Body of pancreas (tissue), 4 donors: ENCODE results near the gene SIRPG. TPM values are rescaled to one million over a fixed set of nuclear protein-coding genes. Genes with fewer than 3 reads are reported as not detected.

Experiments
- ATAC-seq: fragments of 150-250 bp; one replicate; pipeline ENCODE4 v1.9.1; 2016
- DNase-seq, 4 donors: peaks; one replicate each; pipeline ENCODE4 v3.0.0-alpha.2; 2019
- H3K27ac ChIP-seq, 4 donors: fragments of 200-600 bp; sonication (generic); 1 replicate in 3 of 4; 2 replicates in 1 of 4; pipeline versions ENCODE4 v1.5.1 to v1.6.1; 2016 to 2019; ENCODE audit warnings: mild to moderate bottlenecking in 1 of 4, mixed read lengths in 1 of 4, moderate library complexity in 1 of 4
- H3K27me3 ChIP-seq, 2 donors: fragments of 200-600 bp; sonication (generic); one replicate each; pipeline ENCODE4 v1.6.0; 2016; ENCODE audit warnings: mild to moderate bottlenecking in 1 of 2
- H3K36me3 ChIP-seq, 2 donors: fragments of 200-600 bp; sonication (generic); replicated peaks in 1 of 2; 2 replicates each; pipeline ENCODE4 v1.5.1; 2016; ENCODE audit warnings: low read depth in 2 of 2; ENCODE audit not compliant: insufficient read depth in 1 of 2
- H3K4me1 ChIP-seq: fragments of 200-600 bp; sonication (generic); one replicate; pipeline ENCODE4 v1.6.0; 2016
- H3K4me3 ChIP-seq, 2 donors: fragments of 200-600 bp; sonication (generic); 1 replicate in 1 of 2; 2 replicates in 1 of 2; pipeline ENCODE4 v1.5.1; 2016 to 2019
- H3K9me3 ChIP-seq, 3 donors: fragments of 200-600 bp; sonication (generic); 1 replicate in 2 of 3; 2 replicates in 1 of 3; pipeline ENCODE4 v1.5.1; 2016
- POLR2A ChIP-seq, 3 donors: fragments of 450-650 bp; IDR thresholded peaks; one replicate each; pipeline ENCODE4 v1.6.1; 2016; ENCODE audit warnings: antibody characterized with exemption in 3 of 3, mild to moderate bottlenecking in 2 of 3
- WGBS, 2 donors: methylation state at CpG; one replicate each; pipeline ENCODE4 v1.1.5; 2017; 5-methylcytosine and 5-hydroxymethylcytosine counted together
- intact Hi-C: fragments of 100-400 bp; cut with DNase I; formaldehyde crosslinking; loops from one replicate; pipeline ENCODE4 v1.15.1; 2023
- total RNA-seq, 2 donors: library from RNA; depleted of rRNA; stranded (reverse); fragments of >200 nt; gene quantifications; one replicate each; pipeline ENCODE4 v1.1.0, GENCODE V29; 2016
- TF ChIP-seq, protein P1 (sequence below), 7 experiments: fragments of 450-650 bp in 4 of 7; fragments of 200-600 bp in 3 of 7; sonication (generic) in 3 of 7; IDR thresholded peaks; one replicate each; pipeline ENCODE4 v1.5.1; 2016 to 2019; ENCODE audit warnings: antibody characterized with exemption in 7 of 7

SIRPG gene
- total RNA-seq, 2 donors from 2014 or later, result not detected

DNA sequence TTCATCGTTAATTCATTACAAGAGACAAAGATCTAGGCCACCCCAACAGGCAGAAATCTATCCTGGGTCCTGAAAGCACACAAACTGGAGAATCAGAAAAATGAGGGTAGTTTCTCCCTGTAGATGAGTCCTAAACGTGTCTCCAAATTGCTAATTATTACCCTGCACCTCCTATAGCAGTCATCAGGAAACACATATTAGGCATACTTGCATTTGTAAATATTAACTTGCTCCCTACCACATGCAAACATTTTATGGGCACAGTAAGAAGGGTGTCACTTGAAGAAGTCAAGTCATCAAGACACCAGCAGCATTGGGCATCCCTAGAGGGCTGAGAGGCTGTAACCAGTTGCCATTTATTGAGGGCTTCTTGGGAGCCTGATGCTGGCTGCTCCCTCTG is 19.8 kb downstream of the SIRPG start:
- no peaks in the 10 kb centered on the region for H3K27me3 ChIP-seq
- no peaks in the 10 kb centered on the region for H3K4me1 ChIP-seq
- no peaks in the 10 kb centered on the region for H3K36me3 ChIP-seq
- WGBS, 2 donors, result 28 to 31% methylated on average over 2 of the region's 2 CpGs
- no peak overlapping the region for H3K27ac ChIP-seq
- DNase-seq (no peak), ATAC-seq (no peak)
- intact Hi-C loops, result no loop called here
- TF ChIP-seq POLR2A (IDR thresholded peaks at IDR 0.05), result no peak
- TF ChIP-seq, protein P1, sequence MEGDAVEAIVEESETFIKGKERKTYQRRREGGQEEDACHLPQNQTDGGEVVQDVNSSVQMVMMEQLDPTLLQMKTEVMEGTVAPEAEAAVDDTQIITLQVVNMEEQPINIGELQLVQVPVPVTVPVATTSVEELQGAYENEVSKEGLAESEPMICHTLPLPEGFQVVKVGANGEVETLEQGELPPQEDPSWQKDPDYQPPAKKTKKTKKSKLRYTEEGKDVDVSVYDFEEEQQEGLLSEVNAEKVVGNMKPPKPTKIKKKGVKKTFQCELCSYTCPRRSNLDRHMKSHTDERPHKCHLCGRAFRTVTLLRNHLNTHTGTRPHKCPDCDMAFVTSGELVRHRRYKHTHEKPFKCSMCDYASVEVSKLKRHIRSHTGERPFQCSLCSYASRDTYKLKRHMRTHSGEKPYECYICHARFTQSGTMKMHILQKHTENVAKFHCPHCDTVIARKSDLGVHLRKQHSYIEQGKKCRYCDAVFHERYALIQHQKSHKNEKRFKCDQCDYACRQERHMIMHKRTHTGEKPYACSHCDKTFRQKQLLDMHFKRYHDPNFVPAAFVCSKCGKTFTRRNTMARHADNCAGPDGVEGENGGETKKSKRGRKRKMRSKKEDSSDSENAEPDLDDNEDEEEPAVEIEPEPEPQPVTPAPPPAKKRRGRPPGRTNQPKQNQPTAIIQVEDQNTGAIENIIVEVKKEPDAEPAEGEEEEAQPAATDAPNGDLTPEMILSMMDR (IDR thresholded peaks at IDR 0.05), result no peak
- no peaks in the 10 kb centered on the region for H3K9me3 ChIP-seq
- H3K4me3 ChIP-seq, result no peak overlapping the region

DNA sequence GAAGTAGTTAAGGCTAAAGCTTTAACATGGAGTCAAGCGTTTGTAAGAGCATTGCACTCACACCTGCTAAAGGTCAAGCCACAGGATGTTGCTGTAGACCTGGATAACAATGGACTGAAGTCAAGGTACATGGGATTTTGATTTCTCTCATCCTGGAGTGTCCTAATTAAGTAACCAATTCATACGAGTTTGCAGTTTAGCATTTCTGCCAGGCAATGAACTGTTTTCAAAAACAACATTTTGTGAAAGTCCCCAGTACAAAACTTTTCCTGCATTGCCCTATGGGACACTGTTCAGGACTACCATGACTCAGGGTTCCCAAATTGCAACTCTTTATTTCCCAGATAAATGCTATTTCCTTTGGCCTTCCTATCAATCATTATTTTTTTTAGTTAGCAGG is 20.4 kb downstream of the SIRPG start:
- Histone ChIP-seq H3K27me3 (no peaks in the 10 kb centered on the region), H3K27ac (no peak overlapping the region), H3K4me3 (no peak overlapping the region), H3K4me1 (no peaks in the 10 kb centered on the region), H3K36me3 (no peaks in the 10 kb centered on the region), H3K9me3 (no peaks in the 10 kb centered on the region)
- WGBS, 2 donors, result 28 to 37% methylated on average over 2 of the region's 2 CpGs
- no peak for DNase-seq
- no peak for ATAC-seq
- TF ChIP-seq, protein P1 (IDR thresholded peaks at IDR 0.05), result no peak
- no peak for TF ChIP-seq POLR2A (IDR thresholded peaks at IDR 0.05)
- intact Hi-C loops, result no loop called here

DNA sequence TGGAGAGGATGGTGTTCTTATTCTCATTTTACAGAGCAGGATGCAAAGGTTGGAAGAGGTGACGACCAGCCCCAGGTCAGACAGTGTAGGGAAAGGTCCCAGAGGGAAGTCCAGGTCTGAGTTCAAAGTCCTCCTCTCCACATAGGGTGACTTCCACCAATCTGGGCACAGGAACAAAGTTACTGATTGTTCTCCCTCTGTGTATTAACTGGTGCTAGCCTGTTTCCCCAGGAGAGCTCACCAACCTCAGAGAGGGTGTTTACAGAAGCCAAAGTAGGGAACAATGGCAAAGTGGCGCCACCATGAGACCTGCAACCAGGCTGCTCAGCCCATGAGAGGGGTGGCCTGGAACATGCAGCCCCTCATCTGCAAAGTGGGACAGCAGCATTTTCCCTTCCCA is 21.0 kb downstream of the SIRPG start:
- no peaks in the 10 kb centered on the region for H3K36me3 ChIP-seq
- H3K4me1 ChIP-seq, result no peaks in the 10 kb centered on the region
- H3K9me3 ChIP-seq, result no peaks in the 10 kb centered on the region
- H3K4me3 ChIP-seq, result no peak overlapping the region
- H3K27ac ChIP-seq, result no peak overlapping the region
- TF ChIP-seq, protein P1 (IDR thresholded peaks at IDR 0.05), result no peak
- no peak for TF ChIP-seq POLR2A (IDR thresholded peaks at IDR 0.05)
- DNase-seq (no peak), ATAC-seq (no peak)
- intact Hi-C loops, result no loop called here
- WGBS, 2 donors, result 38 to 51% methylated on average over 2 of the region's 2 CpGs
- H3K27me3 ChIP-seq, result no peaks in the 10 kb centered on the region

DNA sequence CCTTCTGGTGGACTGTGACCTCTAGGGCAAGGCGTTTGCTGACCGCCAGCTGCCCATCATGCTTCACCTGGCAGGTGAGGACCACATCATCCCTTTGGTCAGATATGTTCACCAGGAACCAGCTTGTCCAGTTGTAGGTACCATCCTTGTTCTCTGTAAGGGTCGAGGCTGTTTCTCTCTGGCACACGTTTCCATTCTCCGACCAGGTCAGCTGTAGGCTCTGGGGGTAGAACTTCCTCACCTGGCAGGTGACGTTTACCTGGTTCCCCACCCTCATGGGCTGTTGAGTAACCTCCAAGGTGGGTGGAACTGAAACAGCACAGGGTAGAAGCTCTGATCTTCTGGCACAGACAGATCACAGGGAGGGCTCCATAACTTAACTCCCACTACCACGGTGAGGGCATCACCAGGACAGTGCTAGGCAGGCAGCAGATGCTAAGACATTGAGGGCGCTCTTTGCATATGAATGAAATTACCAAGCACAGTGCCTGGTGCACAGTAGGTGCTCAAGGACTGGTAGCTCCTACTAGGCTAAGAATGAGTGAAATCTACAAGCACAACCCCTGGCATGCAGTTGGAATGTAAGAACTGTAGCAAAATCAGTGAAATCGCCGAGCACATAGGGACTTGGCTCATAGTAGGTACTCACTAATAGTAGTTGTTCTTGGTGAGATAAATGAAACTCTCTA is 22.1 kb downstream of the SIRPG start:
- DNase-seq (no peak), ATAC-seq (no peak)
- H3K9me3 ChIP-seq, result no peaks in the 10 kb centered on the region
- H3K27me3 ChIP-seq, result no peaks in the 10 kb centered on the region
- H3K27ac ChIP-seq, result no peak overlapping the region
- no peaks in the 10 kb centered on the region for H3K36me3 ChIP-seq
- 76 to 78% methylated on average over 10 of the region's 10 CpGs for WGBS, 2 donors
- no peak overlapping the region for H3K4me3 ChIP-seq
- H3K4me1 ChIP-seq, result no peaks in the 10 kb centered on the region
- intact Hi-C loops, result no loop called here
- no peak for TF ChIP-seq POLR2A (IDR thresholded peaks at IDR 0.05)
- TF ChIP-seq, protein P1 (IDR thresholded peaks at IDR 0.05), result no peak

DNA sequence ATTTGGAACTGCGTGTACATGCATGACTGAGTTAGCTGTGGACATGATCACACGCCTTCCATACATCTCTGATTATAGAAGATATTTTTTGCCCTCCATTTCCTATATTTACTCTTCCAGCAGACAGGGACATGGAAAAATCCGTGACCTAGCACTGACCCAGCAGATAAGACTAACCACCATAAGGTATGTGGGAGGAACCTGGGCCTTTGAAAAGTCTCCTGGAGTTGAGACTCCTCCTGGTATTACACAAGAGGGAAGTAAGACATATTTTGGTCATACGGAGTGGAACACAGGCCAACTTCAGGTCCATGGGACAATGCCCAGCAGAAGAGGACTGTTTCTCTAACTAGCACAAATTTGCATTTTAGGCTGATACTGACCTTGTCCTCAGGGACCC is 24.0 kb downstream of the SIRPG start:
- TF ChIP-seq POLR2A (IDR thresholded peaks at IDR 0.05), result no peak
- TF ChIP-seq, protein P1 (IDR thresholded peaks at IDR 0.05), result no peak
- H3K4me1 ChIP-seq, result no peaks in the 10 kb centered on the region
- intact Hi-C loops, result no loop called here
- DNase-seq, result no peak
- no peaks in the 10 kb centered on the region for H3K9me3 ChIP-seq
- 70 to 71% methylated on average over 4 of the region's 4 CpGs for WGBS, 2 donors
- no peaks in the 10 kb centered on the region for H3K27me3 ChIP-seq
- no peak overlapping the region for H3K27ac ChIP-seq
- no peak for ATAC-seq
- H3K4me3 ChIP-seq, result no peak overlapping the region
- H3K36me3 ChIP-seq, result no peaks in the 10 kb centered on the region
